Measurements from ENCODE around the gene IGF1. TPM values are rescaled to one million over a fixed set of nuclear protein-coding genes. Genes with fewer than 3 reads are reported as not detected.

Gene IGF1
- total RNA-seq, 1 donor from 2014 or later: not detected

GRCh38 chr12:102521662-102522277 is 41.4 kb upstream of the IGF1 start:
- TF ChIP-seq, protein P1, sequence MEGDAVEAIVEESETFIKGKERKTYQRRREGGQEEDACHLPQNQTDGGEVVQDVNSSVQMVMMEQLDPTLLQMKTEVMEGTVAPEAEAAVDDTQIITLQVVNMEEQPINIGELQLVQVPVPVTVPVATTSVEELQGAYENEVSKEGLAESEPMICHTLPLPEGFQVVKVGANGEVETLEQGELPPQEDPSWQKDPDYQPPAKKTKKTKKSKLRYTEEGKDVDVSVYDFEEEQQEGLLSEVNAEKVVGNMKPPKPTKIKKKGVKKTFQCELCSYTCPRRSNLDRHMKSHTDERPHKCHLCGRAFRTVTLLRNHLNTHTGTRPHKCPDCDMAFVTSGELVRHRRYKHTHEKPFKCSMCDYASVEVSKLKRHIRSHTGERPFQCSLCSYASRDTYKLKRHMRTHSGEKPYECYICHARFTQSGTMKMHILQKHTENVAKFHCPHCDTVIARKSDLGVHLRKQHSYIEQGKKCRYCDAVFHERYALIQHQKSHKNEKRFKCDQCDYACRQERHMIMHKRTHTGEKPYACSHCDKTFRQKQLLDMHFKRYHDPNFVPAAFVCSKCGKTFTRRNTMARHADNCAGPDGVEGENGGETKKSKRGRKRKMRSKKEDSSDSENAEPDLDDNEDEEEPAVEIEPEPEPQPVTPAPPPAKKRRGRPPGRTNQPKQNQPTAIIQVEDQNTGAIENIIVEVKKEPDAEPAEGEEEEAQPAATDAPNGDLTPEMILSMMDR (IDR thresholded peaks at IDR 0.05; ENCODE audit: partially characterized antibody, unreplicated experiment): no peak
- H3K27ac Mint-ChIP-seq (ENCODE audit: unreplicated experiment): no peak overlapping the region
- H3K4me1 Mint-ChIP-seq (ENCODE audit: low read depth, unreplicated experiment): no peaks in the 10 kb centered on the region
- no peak overlapping the region for H3K4me3 Mint-ChIP-seq (ENCODE audit: unreplicated experiment)
- H3K27me3 Mint-ChIP-seq (ENCODE audit: unreplicated experiment): no peaks in the 10 kb centered on the region
- H3K9me3 Mint-ChIP-seq (ENCODE audit: unreplicated experiment): no peaks in the 10 kb centered on the region
- no peak for DNase-seq
- no peaks in the 10 kb centered on the region for H3K36me3 Mint-ChIP-seq (ENCODE audit: unreplicated experiment)

GRCh38 chr12:102518871-102519270 is 38.5 kb upstream of the IGF1 start:
- Mint-ChIP-seq H3K4me1 (ENCODE audit: low read depth, unreplicated experiment) (no peaks in the 10 kb centered on the region), H3K27me3 (ENCODE audit: unreplicated experiment) (no peaks in the 10 kb centered on the region), H3K9me3 (ENCODE audit: unreplicated experiment) (no peaks in the 10 kb centered on the region), H3K36me3 (ENCODE audit: unreplicated experiment) (no peaks in the 10 kb centered on the region), H3K4me3 (ENCODE audit: unreplicated experiment) (no peak overlapping the region), H3K27ac (ENCODE audit: unreplicated experiment) (no peak overlapping the region)
- TF ChIP-seq, protein P1 (IDR thresholded peaks at IDR 0.05; ENCODE audit: partially characterized antibody, unreplicated experiment): no peak
- DNase-seq: no peak

DNA sequence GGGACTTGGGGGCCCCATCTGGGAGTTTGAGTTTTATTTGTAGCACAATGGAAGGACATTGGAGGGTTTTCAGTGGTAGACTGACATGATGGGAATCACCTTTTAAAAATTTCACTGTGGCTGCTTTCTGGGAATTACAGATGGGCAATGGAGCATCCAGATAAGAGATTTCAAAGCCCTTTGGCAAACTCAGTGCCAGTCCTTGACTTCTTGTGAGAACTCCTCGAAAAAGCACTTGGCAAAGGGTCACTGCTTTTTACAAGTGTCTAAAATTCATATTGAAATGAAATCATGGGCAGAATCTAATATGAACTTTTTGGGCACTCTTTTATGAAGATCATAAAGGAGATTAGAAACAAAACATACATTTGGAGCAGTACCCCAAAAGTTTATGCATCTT is 34.3 kb upstream of the IGF1 start:
- Mint-ChIP-seq H3K9me3 (ENCODE audit: unreplicated experiment) (no peaks in the 10 kb centered on the region), H3K27me3 (ENCODE audit: unreplicated experiment) (peaks cover 1% of the 10 kb centered on the region), H3K4me3 (ENCODE audit: unreplicated experiment) (no peak overlapping the region), H3K4me1 (ENCODE audit: low read depth, unreplicated experiment) (no peaks in the 10 kb centered on the region), H3K36me3 (ENCODE audit: unreplicated experiment) (no peaks in the 10 kb centered on the region), H3K27ac (ENCODE audit: unreplicated experiment) (no peak overlapping the region)
- no peak for DNase-seq
- TF ChIP-seq, protein P1 (IDR thresholded peaks at IDR 0.05; ENCODE audit: partially characterized antibody, unreplicated experiment): no peak

- TF ChIP-seq, protein P1 (IDR thresholded peaks at IDR 0.05; ENCODE audit: partially characterized antibody, unreplicated experiment): no peak
- no peak for DNase-seq
- no peaks in the 10 kb centered on the region for H3K36me3 Mint-ChIP-seq (ENCODE audit: unreplicated experiment)
These were observed 33.4 kb upstream of the IGF1 start for GRCh38 chr12:102513739-102514138.

DNA sequence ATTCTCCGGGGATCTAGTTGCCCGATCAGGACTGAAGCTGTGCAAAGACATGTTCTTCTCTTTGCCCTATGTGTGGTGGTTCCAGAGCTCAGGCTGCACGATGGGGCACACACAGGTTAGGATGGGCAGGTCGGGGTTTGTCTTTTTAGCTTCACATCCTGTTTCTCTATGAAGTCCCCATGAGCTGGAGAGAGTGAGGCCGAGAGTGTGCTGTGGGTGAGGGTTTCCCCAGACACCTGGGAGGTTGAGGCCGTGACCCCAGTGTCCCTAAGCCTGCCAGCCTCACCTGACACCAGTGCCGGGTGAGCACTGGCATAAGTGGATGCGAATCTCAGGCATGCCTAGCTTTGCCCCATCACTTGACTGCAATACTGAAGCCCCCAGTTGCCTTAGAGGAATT is 32.9 kb upstream of the IGF1 start:
- Mint-ChIP-seq H3K4me3 (ENCODE audit: unreplicated experiment) (no peak overlapping the region), H3K4me1 (ENCODE audit: low read depth, unreplicated experiment) (no peaks in the 10 kb centered on the region), H3K27ac (ENCODE audit: unreplicated experiment) (no peak overlapping the region), H3K27me3 (ENCODE audit: unreplicated experiment) (peaks cover 1% of the 10 kb centered on the region), H3K36me3 (ENCODE audit: unreplicated experiment) (no peaks in the 10 kb centered on the region), H3K9me3 (ENCODE audit: unreplicated experiment) (no peaks in the 10 kb centered on the region)
- no peak for DNase-seq
- TF ChIP-seq, protein P1 (IDR thresholded peaks at IDR 0.05; ENCODE audit: partially characterized antibody, unreplicated experiment): no peak

More at GRCh38 chr12:102513739-102514138, 33.4 kb upstream of the IGF1 start:
- Mint-ChIP-seq H3K27ac (ENCODE audit: unreplicated experiment) (no peak overlapping the region), H3K27me3 (ENCODE audit: unreplicated experiment) (peaks cover 1% of the 10 kb centered on the region), H3K4me1 (ENCODE audit: low read depth, unreplicated experiment) (no peaks in the 10 kb centered on the region), H3K9me3 (ENCODE audit: unreplicated experiment) (no peaks in the 10 kb centered on the region), H3K4me3 (ENCODE audit: unreplicated experiment) (no peak overlapping the region)
